NK-92 (cell line): ENCODE results near the gene FLT3LG.

Experiments
- DNase-seq: peaks from one replicate; lab custom pipeline; 2025; ENCODE audit not compliant: unreplicated experiment; lab: John Stamatoyannopoulos, UW

FLT3LG gene, protein sequence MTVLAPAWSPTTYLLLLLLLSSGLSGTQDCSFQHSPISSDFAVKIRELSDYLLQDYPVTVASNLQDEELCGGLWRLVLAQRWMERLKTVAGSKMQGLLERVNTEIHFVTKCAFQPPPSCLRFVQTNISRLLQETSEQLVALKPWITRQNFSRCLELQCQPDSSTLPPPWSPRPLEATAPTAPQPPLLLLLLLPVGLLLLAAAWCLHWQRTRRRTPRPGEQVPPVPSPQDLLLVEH

DNA sequence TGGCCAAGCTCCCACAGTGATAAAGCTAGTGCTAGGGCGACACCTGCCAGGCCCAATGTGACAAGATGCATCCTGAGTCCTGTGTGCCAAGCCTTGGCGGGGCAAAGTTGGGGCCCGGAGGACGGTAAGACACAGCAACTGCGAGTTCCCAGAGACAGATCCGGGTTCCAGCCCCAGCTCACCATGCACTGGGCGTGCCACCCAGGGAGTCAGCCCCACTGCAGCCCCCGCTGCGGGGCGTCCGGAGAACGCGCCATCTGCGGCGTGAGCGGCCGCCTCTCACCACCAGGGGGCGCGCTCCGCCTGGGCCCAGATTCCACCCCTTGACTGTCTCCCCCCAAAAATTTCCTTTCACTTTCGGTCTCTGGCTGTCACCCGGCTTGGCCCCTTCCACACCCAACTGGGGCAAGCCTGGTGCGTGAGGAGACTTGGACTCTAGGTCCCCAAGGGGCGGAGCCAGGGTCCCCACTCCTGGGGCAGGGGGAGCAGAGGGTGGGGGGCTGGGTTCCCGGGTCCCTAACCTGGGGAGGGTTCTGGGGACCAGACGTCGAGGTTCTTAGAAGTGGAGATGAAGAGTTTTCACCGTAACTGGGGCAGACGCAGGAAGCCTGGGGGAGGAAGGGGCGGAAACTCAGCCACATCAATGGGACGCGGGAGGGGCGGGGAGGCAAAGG is at the start of gene FLT3LG:
FLT3LG (plus strand) TSS at position 348 of the 674 bp plus-strand sequence. CDS start 425 bp downstream, outside the sequence.
- DNase-seq: peak; percentile 84

DNA sequence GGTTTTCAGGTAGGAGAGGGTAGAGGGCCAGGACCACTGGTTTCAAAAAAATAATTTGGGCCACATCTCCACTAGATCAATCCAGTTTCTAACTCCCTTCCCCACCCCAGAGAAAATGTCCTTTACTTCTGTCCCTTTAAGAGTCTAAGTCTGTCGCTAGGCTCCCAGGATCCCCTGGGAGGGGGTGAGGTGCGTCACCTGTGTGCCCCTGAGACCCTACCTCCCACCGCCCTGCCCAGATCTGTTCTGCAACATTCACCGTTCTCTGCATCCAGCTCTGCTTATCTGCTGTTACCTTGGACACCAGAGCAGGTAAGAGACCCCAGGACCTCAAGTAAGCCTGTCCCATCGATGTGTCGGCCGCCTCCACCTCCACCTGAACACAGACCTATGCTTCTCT is 48.8 kb upstream of the FLT3LG start, which contains the start of gene GFY:
GFY (plus strand) TSS at position 211 of the 400 bp plus-strand sequence. CDS start 1,043 bp downstream, outside the sequence.
- no peak for DNase-seq

DNA sequence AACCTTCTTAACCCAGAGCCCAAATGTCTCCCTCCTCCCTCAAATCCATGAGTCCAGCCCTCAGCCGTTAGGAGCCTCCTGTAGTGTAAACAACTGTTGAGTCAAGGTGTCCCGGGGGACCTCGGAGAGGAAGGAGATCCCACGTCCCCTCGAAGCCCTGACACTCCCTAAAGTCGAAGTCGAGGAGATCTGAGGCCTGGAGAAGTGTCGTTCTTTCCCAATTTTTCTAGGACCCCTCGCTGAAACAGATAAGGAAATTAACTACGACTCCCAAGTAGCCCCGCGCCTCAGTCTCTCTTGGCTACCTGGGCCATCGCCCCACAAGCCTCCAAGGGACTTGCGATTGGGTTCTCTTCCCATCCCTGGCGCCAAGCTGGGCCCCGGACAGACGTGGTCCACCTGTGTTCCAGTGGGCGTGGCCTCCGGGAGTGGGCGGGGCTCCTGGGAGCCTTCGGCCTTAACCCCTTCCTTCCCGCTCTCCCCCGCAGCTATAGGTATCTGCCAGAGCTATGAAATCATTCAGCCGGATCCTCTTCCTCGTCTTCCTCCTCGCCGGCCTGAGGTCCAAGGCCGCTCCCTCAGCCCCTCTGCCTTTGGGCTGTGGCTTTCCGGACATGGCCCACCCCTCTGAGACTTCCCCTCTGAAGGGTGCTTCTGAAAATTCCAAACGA is 48.0 kb upstream of the FLT3LG start:
- no peak for DNase-seq

DNA sequence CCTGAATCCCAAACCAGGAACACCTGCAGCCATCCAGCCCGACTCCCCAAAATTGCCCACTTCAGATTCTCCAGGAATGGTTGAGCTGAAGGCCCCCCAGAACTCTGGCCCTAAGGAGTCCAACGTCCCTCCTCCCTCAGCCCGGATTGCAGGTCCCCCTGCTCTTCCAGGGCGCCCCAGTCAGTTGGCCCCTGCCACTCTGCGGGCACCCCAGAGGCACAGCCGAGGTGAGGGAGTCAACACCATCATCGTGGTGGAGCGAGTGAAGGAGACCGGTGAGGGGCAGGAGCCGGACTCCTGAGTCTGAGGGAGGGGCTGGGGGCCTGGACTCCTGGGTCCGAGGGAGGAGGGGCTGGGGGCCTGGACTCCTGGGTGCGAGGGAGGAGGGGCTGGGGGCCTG is 46.7 kb upstream of the FLT3LG start:
- DNase-seq: no peak

DNA sequence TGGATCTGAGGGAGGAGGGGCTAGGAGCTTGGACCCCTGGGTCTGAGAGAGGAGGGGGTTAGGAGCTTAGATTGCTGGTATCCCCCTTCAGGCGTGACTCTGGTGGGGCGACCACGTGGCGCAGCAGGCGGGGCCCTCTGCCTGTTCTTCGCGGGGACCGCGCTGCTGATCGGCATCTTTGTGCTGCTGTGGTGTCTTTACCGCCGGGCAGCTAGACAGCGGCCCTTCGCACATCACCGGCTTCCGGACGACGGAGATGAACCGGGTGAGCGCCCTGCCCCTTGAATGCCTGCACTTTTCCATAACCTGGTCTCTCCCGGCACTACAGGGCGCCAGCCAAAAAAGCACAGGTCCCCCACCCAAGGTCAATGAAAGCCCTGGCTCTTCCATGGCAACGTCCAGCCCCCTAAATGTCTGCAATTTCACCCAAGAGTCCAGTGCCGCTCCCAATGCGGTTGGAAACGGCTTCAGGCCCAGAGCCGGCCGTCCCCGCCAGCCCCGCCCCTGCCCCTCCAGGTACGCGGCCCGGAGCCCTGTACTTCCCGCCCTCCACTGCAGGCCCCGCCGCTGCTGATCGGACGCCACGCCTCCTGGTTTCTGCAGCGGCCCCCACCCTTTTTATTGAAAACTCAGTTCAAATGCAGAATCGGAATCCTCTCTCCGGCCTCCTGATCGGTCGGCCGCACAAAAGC is 46.0 kb upstream of the FLT3LG start:
- DNase-seq: no peak

DNA sequence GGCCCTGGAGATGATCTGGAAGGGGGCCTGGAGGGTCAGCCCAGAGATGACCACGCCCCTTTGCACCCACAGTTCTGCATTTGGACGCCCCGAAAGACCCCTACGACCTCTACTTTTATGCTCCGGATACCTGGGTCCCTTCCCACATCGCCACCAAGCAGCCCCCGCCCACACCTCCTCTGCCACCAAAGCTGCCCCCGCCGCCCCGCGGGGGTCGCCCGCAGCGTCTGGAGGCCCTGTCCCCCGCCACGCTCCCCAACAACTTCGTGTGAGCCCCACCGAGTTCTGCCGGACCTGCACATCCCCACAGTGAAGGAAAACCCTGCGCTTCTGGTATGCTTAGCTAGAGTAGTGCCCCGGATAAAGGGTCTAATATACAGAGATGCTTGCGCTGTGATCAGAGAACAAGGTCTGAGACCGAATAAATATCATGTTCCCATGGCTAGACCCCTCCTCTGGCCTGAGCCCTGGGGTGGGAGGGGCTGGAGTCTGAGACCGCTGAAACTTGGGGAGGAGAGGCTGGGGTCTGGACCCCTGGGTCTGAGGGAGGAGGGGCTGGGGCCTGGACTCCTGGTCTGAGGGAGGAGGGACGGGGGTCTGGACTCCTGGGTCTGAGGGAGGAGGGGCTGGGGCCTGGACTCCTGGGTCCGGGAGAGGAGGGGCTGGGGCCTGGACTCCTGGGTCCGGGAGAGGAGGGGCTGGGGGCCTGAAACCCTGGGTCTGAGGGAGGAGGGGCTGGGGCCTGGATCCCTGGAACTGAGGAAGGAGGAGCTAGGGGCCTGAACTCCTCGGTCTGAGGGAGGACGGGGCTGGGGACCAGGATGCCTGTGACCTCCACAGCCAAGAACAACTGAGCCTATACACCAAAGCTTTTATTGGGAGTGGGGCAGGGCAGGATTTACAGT is 45.2 kb upstream of the FLT3LG start:
- no peak for DNase-seq

DNA sequence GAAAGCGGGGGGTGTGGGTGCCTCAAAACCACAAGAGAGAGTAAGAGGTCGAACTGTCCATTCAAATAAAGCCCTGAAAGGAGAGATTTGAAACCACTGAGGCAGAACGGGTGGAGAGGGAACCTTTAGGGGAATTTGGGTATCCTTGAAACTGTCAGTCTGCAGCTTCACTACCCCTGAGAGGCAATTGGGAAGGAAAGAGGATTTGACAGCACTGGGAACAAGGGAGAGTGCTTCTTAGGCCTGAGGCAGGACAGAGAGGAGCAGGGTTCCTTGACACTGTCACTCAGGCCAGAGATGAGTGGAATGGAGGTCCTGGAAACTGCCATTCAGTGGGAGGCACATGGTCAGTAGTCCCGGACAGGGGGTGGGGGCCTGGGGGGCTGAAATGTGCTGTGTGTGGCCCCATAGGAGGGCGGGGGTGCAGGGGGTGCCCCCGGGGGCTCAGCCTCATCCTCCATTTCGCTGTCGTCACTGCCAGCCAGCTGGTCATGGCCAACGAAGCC is 43.8 kb upstream of the FLT3LG start:
- DNase-seq: no peak

DNA sequence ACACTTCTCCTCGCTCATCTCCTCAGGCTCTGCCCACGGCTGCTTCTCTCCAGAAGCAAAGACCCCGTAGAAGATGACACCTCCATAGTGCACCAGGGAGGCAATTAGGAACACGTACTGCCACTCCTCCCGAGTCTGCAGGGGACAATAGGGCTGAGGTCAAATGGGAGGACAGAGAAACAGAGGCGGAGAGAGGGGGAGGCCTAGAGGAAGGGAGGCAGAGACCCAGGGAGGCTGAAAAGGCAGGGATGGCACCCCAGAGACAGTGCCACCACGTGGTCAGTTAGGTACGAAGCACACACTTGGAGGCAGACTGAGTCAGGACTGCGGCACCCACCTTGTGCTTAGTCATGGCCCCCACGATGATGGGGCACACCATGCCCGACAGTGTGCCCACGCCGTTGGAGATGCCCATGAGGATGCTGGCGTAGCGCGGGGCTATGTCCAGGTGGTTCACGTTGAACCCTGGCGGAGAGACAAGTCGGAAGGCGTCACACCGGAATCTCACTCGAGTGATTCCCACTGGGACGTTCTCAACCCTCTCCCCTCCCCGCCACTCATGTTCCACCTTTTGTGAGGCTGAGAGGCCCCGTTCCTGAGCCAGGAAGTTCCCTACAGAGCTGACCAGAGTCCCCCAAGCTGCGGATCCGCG is 43.2 kb upstream of the FLT3LG start:
- no peak for DNase-seq

DNA sequence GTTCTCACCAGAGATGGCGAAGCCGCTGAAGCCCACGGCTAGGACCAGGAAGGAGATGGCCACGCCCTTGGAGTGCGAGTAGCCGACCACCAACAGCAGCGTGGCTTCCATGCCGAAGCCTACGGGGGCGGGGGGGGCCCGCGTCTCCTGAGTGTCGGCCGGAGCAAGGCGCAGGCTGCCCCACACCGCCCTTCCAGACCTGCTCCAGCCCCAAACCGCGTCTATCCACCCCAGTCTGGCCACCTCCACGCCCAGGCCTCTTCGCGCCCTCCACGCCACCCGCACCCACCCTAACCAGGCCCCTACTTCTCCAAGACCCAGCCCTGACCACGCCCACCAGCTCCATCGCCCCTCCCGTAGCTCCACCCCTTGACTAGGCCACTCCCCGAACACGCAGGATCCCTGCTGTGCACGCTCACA is 42.7 kb upstream of the FLT3LG start:
- no peak for DNase-seq

DNA sequence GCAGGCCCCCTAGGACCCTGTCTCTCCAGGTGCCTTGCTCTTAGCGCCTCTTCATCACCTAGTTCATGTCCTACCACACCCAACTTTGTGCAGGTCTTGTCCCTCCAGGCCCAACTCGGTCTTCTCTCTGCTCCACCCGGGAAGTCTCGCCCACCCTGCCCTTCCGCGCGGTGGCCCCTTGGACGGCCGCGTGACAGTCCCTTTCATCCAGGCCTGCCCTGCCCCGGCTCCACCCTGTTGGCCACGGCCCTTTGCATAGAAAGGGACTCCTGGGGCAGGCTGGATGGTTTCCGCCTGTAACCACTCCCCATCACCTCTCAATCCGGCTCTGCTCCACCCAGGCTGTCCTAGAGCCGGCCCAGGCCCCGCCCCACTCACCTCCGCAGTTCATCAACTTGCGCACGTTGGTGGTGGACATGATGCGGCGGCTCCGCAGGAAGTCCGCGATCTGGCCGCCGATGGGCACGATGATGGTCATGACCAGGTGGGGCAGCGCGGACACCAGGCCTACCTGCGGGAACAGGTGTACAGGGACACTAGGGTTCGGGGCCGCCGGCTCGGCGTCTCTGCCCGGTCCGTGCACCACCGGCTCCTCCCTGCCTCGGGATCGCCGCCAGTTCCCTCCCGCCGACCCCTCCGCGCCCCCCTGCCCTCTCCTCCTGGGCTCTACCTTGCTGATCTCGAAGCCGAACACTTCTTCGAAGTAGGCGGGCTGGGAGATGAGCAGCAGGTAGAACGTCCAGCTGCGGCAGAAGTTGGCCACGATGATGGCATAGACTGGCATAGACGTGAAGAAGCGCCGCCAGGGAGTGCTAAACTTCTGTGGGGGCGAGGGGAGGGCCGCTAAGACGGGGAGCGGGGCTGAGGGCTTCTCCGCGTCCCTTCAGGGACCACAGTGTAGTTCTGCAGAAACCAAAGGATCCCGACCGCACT is 41.6 kb upstream of the FLT3LG start:
- no peak for DNase-seq

DNA sequence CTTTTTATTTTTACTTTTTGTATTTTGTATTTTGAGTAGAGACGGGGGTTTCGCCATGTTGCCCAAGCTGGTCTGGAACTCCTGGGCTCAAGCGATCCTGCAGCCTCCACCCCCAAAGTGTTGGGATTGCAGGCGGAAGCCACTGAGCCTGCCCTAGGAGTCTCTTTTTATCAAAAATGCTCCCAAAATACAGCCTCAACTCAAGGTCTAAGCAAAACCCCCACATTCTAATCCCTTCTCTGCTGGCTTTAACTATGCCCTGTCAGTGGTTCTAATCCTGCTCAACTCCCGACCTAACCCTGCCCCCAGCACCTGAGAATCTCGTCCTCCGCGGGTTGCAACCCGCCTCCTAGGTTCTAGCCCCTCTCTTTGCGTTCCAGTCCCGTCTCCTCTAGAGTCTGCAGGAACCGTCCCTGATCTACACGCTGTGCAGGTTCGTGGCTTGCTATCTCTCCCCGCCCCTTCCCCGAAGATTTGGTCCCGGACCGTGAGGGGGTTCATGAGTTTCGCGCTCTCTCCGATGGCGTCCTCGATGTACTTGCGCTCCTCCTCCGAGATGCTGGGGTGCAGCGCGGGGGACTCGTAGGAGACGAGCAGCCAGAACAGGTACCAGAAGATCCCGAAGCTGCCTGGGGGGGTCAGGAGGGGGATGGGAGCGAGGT is 40.6 kb upstream of the FLT3LG start:
- DNase-seq: no peak

DNA sequence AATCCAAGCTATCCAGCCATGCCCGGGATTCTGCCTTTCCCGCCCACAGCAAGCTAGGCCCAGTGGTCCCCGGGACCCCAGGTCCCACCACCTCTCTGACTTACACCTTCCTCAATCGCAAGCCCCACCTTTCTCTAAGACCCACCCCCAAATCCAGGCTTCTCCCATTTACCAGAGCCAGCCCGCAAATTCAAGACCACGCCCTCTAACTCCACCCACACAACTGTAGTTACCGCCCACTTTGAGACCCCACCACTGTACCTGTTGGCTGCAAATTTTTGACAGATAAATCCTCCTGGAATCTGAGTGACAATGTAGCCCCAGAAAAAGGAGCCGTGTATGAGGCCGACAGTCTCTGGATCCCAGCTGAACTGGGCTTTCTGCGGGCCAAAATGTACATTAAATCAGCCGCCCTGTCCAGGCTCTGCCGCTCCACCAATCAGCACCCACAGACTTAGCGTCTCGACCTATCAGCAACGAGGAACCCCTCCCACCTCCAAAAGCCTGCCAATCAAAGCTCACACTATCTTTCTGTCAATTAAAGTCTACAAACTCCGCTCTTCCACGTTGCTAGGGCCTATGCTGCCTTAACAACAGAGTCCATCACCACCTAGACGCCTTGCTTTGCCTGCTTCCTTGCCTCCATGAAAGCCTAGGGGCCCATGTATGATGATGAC is 39.0 kb upstream of the FLT3LG start:
- DNase-seq: no peak

DNA sequence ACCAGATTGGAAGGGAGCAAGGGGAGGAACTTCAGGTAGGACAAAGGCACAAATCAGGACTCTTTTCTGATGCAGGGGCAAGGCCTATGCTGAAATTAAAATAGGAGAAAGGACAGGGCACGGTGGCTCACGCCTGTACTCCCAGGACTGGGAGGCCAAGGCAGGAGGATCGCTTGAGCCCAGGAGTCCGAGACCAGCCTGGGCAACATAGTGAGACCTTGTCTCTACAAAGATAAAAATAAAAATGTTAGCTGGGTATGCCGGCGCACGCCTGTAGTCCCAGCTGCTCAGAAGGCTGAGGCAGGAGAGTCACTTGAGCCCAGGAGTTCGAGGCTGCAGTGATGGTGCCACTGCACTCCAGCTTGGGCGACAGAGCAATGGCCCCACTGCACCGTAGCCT is 38.3 kb upstream of the FLT3LG start:
- DNase-seq: no peak

DNA sequence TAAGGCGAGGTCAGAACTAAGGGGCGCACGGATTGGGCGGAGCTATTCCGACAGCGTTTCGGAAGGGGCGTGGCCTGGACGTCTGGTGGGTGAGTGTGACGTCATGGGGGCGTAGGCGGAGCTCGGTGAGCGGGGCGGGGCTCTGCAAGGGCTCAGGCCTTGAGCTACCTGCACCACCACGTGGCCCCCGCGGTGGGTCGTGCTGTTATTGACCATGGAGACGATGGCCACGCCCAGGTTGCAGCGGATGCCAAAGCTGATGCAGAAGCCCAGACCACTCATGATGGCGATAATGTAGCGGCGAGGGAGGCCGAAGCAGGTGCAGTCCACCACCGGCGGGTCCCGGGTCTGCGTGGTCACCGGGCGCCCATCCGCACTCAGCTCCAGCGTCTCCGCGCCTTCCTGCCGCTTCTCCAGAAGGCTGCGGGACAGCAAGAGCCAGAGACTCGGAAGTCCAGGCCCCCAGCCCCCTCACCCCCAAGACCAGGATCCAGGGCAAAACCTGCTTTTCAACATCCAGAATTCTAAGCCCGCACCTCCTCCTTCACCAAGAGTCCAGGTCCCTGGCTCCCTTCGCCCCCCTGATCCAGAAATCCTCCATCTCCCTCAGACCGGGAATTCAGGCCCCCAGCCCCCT is 37.5 kb upstream of the FLT3LG start:
- no peak for DNase-seq

DNA sequence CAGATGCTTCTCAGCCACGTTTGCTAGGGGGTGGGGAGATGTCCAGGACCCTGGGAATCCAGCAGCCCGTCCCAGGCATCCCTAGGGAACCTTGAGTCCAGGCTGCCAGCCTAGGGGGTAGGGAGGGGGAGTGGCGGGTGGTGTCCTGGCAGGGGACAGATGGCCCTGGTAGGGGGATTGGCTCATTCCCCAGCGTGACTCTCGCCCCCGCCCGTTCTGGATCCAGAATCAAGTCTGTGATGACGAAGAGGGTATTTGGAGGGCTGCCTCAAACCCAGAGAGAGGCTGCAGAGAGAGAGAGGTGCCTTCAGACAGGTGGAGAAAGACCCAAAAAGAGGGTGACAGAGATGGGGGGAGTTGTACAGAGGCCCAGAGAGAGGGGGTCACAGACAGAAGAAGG is 36.8 kb upstream of the FLT3LG start:
- DNase-seq: no peak

DNA sequence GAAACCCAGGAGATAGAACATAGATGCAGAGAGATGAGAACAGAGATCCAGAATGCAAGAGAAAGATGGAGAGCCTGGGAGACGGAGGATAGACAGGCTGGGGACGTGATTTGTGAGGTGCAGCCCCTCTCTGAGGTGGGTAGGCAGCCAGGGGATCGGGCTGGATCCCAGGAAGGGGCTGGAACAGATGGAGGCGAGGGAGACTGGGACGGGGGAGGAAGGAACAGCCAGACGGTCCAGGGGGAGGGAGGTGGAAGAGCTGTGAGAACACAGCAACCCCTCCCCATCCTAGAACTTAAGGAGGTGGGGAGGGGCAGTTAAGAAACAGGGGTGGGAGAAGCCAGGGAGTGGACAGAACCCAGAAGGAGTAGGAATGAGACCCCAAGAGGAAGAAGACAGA is 35.8 kb upstream of the FLT3LG start:
- no peak for DNase-seq

DNA sequence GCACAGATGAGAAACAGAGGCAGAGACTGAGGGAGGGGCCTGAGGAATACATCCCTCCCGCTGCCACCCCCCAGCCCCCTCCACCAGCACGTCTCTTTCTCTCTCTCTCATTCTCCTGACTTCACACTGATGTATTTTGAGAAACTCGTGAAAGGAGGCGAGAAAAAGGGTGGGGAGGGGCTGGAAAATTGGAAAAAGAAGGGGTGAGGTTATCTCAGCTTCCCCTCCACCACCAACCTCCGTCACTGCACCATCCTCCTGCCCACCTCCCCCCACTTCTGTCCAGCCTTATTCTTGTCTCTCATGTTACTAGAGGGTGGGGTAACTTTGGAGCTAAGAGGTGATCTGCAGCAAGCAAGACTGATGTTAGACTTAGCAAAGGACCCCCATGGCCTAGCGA is 34.2 kb upstream of the FLT3LG start:
- DNase-seq: no peak
